B cell (primary cell): ENCODE measurements around the gene CDT1. TPM values are rescaled to one million over a fixed set of nuclear protein-coding genes. Genes with fewer than 3 reads are reported as not detected.

Experiments
- ATAC-seq: fragments of 200-7000 bp; cut with Tn5 transposase; one replicate; pipeline ENCODE4 v1.10.0; 2021; ENCODE audit warnings: low read depth, mild to moderate bottlenecking, moderate number of reproducible peaks, moderate library complexity
- CTCF ChIA-PET: fragments of 350-600 bp; sonication (Branson Sonifier 250); formaldehyde crosslinking; loops from one replicate; lab custom pipeline; 2021; ENCODE audit warnings: antibody characterized with exemption, inconsistent platforms; lab: Charles Lee
- POLR2A ChIA-PET: fragments of 350-600 bp; sonication (Branson Sonifier 250); formaldehyde crosslinking; loops from one replicate; lab custom pipeline; 2021; ENCODE audit warnings: antibody characterized with exemption; lab: Charles Lee
- DNase-seq: peaks from one replicate; pipeline ENCODE4 v3.0.0; 2013
- H2AFZ ChIP-seq: 2 replicates; pipeline ENCODE4 v1.6.1; 2012; ENCODE audit warnings: mild to moderate bottlenecking, low read depth, low read length; ENCODE audit not compliant: insufficient read depth, poor library complexity, severe bottlenecking
- H3K27ac ChIP-seq, 2 donors: 1 replicate in 1 of 2; 2 replicates in 1 of 2; pipeline ENCODE4 v1.5.1; 2012 to 2013; ENCODE audit warnings: low read length in 2 of 2, mild to moderate bottlenecking in 2 of 2, moderate library complexity in 1 of 2
- H3K27me3 ChIP-seq, 4 experiments: fragments of 200-600 bp in 1 of 4; sonication (generic) in 1 of 4; replicated peaks in 1 of 4; 1 replicate in 2 of 4; 2 replicates in 2 of 4; pipeline versions ENCODE4 v1.6.1 to v1.7.0; 2013 to 2016; ENCODE audit warnings: low read length in 3 of 4, mild to moderate bottlenecking in 2 of 4, mixed read lengths in 1 of 4, moderate library complexity in 1 of 4; ENCODE audit not compliant: insufficient read depth in 4 of 4, control insufficient read depth in 3 of 4; ENCODE audit errors: control extremely low read depth in 1 of 4
- H3K36me3 ChIP-seq, 2 experiments: replicated peaks in 1 of 2; 1 replicate in 1 of 2; 2 replicates in 1 of 2; pipeline versions ENCODE4 v1.6.1 to v1.7.1; 2013; ENCODE audit warnings: low read length in 1 of 2; ENCODE audit not compliant: insufficient read depth in 2 of 2, control insufficient read depth in 1 of 2; ENCODE audit errors: control extremely low read depth in 1 of 2, extremely low read depth in 1 of 2
- H3K4me1 ChIP-seq, 2 donors: fragments of 200-600 bp in 1 of 2; sonication (generic) in 1 of 2; 1 replicate in 1 of 2; 2 replicates in 1 of 2; pipeline versions ENCODE4 v1.5.1 to v1.6.1; 2013 to 2017; ENCODE audit warnings: low read length in 2 of 2; ENCODE audit not compliant: control insufficient read depth in 2 of 2, insufficient read depth in 2 of 2
- H3K4me2 ChIP-seq: replicated peaks from 2 replicates; pipeline ENCODE3; 2012; ENCODE audit warnings: mild to moderate bottlenecking, low read depth, low read length; ENCODE audit not compliant: poor library complexity, severe bottlenecking
- H3K4me3 ChIP-seq, 5 experiments: fragments of 200-600 bp in 1 of 5; sonication (generic) in 1 of 5; 1 replicate in 3 of 5; 2 replicates in 2 of 5; pipeline versions ENCODE4 v1.5.1 to v1.7.0; 2011 to 2016; ENCODE audit warnings: low read length in 4 of 5, mild to moderate bottlenecking in 4 of 5, low read depth in 2 of 5, control low read depth in 1 of 5, moderate library complexity in 1 of 5; ENCODE audit not compliant: insufficient read depth in 1 of 5; ENCODE audit errors: control extremely low read depth in 1 of 5, extremely low read depth in 1 of 5
- H3K79me2 ChIP-seq: fragments of 200-600 bp; sonication (generic); one replicate; pipeline ENCODE4 v1.6.0; 2016; ENCODE audit warnings: low read length; ENCODE audit not compliant: control insufficient read depth, insufficient read depth
- H3K9ac ChIP-seq: fragments of 200-600 bp; sonication (generic); 2 replicates; pipeline ENCODE4 v1.6.1; 2017; ENCODE audit warnings: mild to moderate bottlenecking, low read length, moderate library complexity
- H3K9me3 ChIP-seq, 3 donors: one replicate each; pipeline versions ENCODE4 v1.6.1 to v1.7.1; 2013; ENCODE audit warnings: low read length in 2 of 3; ENCODE audit not compliant: control insufficient read depth in 2 of 3, insufficient read depth in 1 of 3; ENCODE audit errors: control extremely low read depth in 1 of 3
- H4K20me1 ChIP-seq: 2 replicates; pipeline ENCODE4 v1.6.0; 2012; ENCODE audit warnings: mild to moderate bottlenecking, low read length; ENCODE audit not compliant: insufficient read depth, control insufficient read depth, poor library complexity, severe bottlenecking
- H3K27ac Mint-ChIP-seq: one replicate; pipeline ENCODE4 v1.8.0; 2021; ENCODE audit warnings: mixed read lengths
- H3K27me3 Mint-ChIP-seq: one replicate; pipeline ENCODE4 v1.8.0; 2021; ENCODE audit warnings: mixed read lengths
- H3K4me1 Mint-ChIP-seq: one replicate; pipeline ENCODE4 v1.8.0; 2021; ENCODE audit warnings: mixed read lengths
- H3K4me3 Mint-ChIP-seq: one replicate; pipeline ENCODE4 v1.8.0; 2021; ENCODE audit warnings: mixed read lengths
- H3K9me3 Mint-ChIP-seq: one replicate; pipeline ENCODE4 v1.8.0; 2022; ENCODE audit warnings: mixed read lengths; ENCODE audit not compliant: insufficient read depth
- CTCF ChIP-seq: fragments of 200-600 bp; IDR thresholded peaks from one replicate; pipeline ENCODE4 v1.8.0; 2022; ENCODE audit warnings: antibody characterized with exemption, mild to moderate bottlenecking
- EZH2 ChIP-seq: IDR thresholded peaks from 2 replicates; pipeline ENCODE4 v1.6.1; 2012; ENCODE audit warnings: borderline replicate concordance, low read depth, mild to moderate bottlenecking, moderate library complexity, low read length; ENCODE audit not compliant: insufficient read depth, poor library complexity, severe bottlenecking
- WGBS: methylation state at CpG from one replicate; pipeline ENCODE4 v1.1.5; 2013; ENCODE audit warnings: missing lambda C conversion rate; ENCODE audit not compliant: insufficient coverage; 5-methylcytosine and 5-hydroxymethylcytosine counted together
- intact Hi-C: fragments of 100-400 bp; cut with micrococcal nuclease; formaldehyde crosslinking; loops from one replicate; pipeline ENCODE4 v1.10.0; 2022
- polyA plus RNA-seq: library from polyadenylated mRNA; depleted of rRNA; stranded (reverse); fragments of >200 nt; gene quantifications from 2 replicates; pipeline ENCODE4 v1.2.3, GENCODE V29; 2012
- total RNA-seq, 2 donors: library from RNA; stranded (reverse); fragments of 120-200 nt in 1 of 2; gene quantifications; 1 replicate in 1 of 2; 2 replicates in 1 of 2; pipeline versions ENCODE4 v1.2.3 to v1.2.4, GENCODE V29; 2013 to 2022

The CDT1 gene
- total and polyA plus RNA-seq, 2 donors (not counting 1 experiment from before 2014, with no cell fraction given), result 0.27 to 0.36 TPM

GRCh38 chr16:88805340-88805715 lies 1.7 kb downstream of the CDT1 start:
- Histone ChIP-seq H3K4me2 (no peak overlapping the region), H3K36me3 (peaks cover 0 to 22% of the 10 kb centered on the region in 2 experiments), H2AFZ (no peak overlapping the region), H3K4me1 (peaks cover 23 to 35% of the 10 kb centered on the region in 2 donors), H3K27me3 (peaks cover 0 to 4% (median 0%) of the 10 kb centered on the region in 4 experiments), H3K27ac (no peak overlapping the region), H4K20me1 (peaks cover 35% of the 10 kb centered on the region), H3K9ac (no peak overlapping the region), H3K79me2 (peaks cover 7% of the 10 kb centered on the region), H3K4me3 (no peak overlapping the region), H3K9me3 (peaks cover 0 to 5% (median 0%) of the 10 kb centered on the region in 3 donors)
- ATAC-seq, result no peak
- Mint-ChIP-seq H3K27me3 (no peaks in the 10 kb centered on the region), H3K4me1 (peaks cover 24% of the 10 kb centered on the region), H3K4me3 (no peak overlapping the region), H3K27ac (no peak overlapping the region), H3K9me3 (no peaks in the 10 kb centered on the region)
- ChIA-PET CTCF (interaction anchor here (2.2 kb wide), 1 partner anchor 68 kb away, joined by 6 read pairs; no protein-coding TSS in a partner anchor), POLR2A (no interaction called here)
- 94% methylated on average over 22 of the region's 22 CpGs for WGBS
- no peak for TF ChIP-seq CTCF
- no peak for TF ChIP-seq EZH2
- intact Hi-C loops, result no loop called here
- no peak for DNase-seq

GRCh38 chr16:88805887-88806393 lies 2.4 kb downstream of the CDT1 start:
- ATAC-seq (no peak), DNase-seq (no peak)
- POLR2A ChIA-PET, result no interaction called here
- WGBS, result 98% methylated on average over 20 of the region's 21 CpGs
- Histone ChIP-seq H2AFZ (no peak overlapping the region), H3K27ac (no peak overlapping the region), H3K9me3 (peaks cover 0 to 5% (median 0%) of the 10 kb centered on the region in 3 donors), H3K4me2 (no peak overlapping the region), H3K79me2 (peaks cover 13% of the 10 kb centered on the region), H3K27me3 (peaks cover 0 to 4% (median 0%) of the 10 kb centered on the region in 4 experiments), H3K4me1 (peaks cover 28 to 38% of the 10 kb centered on the region in 2 donors), H3K36me3 (peaks cover 0 to 23% of the 10 kb centered on the region in 2 experiments), H3K9ac (no peak overlapping the region), H3K4me3 (no peak overlapping the region), H4K20me1 (peaks cover 41% of the 10 kb centered on the region)
- CTCF ChIA-PET, result interaction anchor here (2.2 kb wide), 1 partner anchor 68 kb away, joined by 6 read pairs; no protein-coding TSS in a partner anchor
- H3K27me3 Mint-ChIP-seq, result no peaks in the 10 kb centered on the region
- H3K4me3 Mint-ChIP-seq, result no peak overlapping the region
- no peak overlapping the region for H3K27ac Mint-ChIP-seq
- intact Hi-C loops, result no loop called here
- H3K9me3 Mint-ChIP-seq, result no peaks in the 10 kb centered on the region
- peaks cover 25% of the 10 kb centered on the region for H3K4me1 Mint-ChIP-seq
- no peak for TF ChIP-seq CTCF
- no peak for TF ChIP-seq EZH2
